HL-60/S4 (cell line): ENCODE results near the gene CACNG4.

Experiments
- in situ Hi-C: fragments of 300-500 bp; cut with MboI; formaldehyde crosslinking; loops from 2 replicates; pipeline ENCODE4 v1.14.3; 2022; ENCODE audit warnings: low sequenced_read_pairs

CACNG4 gene

DNA sequence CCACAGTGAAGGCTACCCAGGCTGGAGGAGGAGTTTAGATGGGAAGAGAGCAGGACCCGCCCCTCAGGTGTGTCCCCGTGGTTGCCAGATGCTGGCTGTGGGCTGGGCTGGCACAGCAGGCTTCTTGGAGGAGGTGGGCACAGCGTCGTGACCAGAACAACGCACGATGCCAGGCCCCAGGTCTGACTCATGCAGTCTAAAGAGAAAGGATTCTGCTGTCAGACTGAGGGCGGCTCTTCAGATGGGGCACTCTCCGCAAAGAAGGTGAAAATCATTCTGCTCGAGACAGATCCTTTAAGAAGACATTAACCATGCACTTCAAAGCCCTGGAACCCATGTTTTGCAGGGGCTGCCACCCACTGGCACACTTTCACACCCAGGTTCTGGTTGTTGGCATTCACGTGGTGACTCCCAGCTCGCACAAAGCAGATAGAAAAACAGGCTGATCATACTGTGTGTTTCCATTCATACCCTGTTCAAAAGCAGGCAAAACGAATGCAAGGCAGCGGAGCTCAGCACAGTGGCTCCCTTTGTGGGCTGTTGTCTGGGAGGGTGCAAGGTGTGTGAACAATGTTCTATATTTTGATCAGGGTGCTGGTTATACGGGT, 19.0 kb downstream of the CACNG4 start:
- in situ Hi-C loops: no loop called here

DNA sequence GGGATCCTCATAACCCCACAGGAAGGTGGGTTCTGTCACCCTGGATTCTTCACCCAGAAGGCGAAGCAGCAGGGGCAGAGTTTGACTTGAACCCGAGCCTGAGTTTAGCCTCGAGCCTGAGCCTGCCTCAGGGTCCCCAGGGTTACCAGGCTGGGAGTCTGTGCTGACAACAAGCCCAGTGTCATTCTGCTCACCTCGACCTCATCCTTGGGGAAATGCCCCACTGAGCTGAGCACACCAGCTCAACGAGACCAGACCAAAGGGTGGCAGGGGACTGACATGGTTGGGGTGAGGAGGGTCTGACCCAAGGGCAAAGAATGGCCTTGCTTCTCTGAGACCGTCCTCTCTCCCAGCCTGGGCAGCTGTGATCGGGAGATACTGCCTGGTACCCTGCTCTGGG, 20.2 kb downstream of the CACNG4 start:
- in situ Hi-C loops: no loop called here

DNA sequence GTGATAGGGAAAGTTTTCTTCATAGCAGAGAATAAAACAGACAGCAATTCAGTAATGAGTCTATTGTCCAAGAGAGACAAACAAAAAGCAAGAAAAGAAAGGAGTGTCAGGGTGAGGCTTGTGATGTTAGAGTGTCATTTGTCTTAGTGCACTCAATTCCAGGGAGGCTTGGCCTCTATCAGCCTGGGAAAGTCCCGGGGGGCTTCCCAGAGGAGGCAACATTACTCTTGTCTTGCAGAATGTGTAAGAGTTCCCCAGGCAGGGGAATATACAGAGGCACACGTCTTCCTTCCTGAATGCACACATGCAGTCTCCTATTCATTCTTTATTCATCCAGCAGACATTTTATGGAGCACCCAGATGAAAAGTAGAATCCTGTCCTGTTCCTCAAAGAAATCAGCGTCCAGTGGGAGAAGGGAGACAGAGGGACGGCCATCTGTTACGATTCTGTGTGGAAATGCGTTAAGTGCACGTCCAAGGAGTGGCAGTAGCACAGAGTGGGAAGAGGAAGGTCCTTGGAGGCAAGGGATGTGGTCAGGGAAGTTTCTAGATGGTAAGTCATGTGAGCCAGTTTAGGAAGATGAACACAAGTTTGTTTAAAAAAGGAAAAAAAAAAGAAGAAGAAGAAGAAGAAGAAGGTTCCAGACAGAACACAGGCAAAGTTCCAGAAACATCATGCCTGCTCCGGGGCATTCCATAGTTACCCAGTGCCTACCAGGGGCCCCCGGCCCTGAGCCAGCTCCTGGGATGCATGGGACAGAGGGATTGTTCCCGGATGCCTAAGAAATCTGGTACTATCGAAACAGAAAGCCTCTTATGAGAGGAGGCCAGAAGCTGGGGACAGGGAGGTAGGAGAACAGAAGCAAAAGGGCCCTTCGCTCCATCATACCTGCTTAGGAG, 21.1 kb downstream of the CACNG4 start:
- in situ Hi-C loops: no loop called here

DNA sequence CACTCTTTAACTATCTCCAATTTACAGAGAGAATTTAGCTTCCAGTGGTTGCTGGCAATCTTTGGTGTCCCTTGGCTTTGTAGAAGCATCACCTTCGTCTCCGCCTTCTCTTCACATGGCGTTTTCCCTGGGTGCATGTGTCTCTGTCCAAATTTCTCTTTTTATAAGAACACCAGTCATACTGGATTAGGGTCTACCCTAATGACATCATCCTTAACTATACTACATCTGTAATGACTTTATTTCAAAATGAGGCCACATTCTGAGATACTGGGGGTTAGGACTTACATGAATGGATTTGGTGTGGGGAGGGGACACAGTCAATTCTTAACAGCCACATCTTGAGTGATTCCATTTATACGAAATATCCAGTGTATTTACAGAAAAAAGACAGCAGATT, 22.2 kb downstream of the CACNG4 start:
- in situ Hi-C loops: no loop called here

DNA sequence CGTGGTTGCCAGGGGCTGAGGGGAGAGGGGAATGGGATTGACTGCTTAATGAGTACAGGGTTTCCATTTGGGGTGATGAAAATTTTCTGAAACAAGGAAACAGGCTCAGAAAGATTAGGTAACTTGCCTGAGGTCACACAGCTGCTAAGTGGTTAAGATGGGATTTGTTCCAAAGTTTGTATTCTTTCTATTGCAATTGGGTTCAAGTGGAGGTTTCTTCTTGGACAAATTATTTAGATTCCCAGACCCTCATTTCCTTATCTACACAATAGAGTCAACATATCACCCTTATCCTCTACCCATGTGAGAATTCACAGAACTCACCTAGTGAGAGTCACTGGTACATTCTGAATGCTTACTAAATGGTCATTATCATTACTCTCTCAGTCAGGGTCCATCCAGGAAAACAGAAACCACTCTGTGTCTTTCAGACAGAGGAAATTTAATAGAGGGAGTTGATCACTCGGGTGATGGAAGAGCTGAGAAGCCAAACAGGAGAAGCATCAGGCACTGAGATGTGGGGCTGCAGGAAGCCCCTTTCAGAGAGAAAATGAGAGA, 22.6 kb downstream of the CACNG4 start:
- in situ Hi-C loops: no loop called here

DNA sequence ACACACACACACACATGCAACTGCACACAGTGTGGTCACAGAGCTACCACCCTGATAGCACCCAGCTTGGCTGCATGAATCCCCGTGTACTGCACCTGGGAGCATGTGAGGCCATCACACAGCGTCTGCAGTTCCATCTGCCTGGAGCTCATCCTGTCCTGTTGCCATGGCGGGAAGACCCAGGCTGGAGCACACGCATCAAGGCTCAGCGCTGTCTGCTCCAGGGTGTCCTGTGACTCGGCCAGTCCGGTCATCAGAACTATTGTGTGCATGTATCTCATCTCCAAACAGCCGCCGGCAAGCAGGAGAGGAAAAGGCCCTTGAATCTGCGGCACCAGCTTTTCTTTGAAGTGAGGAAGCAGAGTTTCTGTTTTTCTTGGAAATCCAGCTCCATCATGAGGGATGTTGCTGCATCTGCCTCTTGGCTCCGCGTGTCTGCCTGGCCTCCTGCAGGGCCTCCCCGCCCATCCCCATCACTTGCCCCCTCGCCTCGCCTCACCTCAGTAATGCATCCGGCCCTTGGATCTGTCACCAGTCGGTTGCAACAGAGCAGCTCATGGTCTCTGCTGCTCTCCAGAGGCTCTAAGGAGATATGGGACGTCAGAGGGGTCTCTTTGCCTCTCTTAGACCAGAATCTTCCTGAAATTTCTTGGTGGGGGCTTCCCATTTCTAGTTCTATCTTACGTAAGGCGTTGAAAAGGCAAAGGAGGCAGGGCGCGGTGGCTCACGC, 23.7 kb downstream of the CACNG4 start:
- in situ Hi-C loops: no loop called here

DNA sequence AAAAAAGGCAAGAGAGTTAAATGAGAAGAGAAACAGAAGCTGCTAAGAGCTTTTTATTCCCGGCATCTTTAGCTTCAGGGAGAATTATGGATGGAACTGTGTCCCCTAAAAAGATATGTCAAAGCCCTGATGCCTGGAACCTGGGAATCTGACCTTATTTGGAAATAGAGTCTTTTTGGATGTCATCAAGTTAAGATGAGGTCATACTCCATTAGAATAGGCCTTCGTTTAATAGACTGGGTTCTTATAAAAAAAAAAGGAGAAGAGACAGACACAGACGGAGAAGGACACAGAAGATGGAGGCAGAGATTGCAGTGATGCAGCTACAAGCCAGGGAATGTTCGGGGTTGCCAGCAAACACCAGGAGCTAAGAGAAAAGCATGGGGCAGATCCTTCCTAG, 24.6 kb downstream of the CACNG4 start:
- in situ Hi-C loops: no loop called here

DNA sequence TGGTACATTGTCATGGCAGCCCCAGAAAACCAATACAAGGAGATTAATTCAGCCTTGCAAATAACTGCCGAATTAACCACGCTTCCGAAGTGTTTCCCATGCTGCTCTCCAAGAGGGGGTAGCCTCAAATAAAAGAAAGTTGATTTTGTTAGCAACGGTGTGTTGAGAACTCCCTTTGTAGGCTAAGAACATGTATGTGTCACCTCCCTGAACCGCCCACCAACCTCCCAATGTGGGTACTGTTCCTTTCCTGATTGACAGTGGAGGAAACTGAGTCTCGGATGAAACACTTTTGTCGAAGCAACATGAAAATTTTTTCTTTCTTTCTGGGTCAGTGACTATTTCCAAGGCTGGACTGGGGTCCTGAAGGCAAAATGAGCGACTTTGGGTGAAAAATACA, 25.1 kb downstream of the CACNG4 start:
- in situ Hi-C loops: no loop called here

DNA sequence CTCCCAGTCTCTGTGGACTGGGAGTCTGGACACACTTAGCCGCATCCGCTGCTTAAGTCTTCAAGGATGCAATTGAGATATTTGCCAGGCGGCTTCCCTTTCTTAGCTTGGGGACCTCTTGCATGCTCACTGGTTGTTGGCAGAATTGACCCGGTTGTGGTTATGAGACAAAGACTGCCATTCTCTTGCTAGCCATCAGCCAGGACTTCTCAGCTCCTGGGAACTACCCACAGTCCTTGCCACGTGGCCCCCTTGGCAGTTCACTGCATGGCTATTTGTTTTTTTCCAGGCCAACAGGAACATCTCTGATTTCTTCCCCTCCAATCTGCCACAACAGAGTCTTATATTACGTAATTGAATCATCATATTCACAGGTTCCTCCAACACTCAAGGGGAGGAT, 25.5 kb downstream of the CACNG4 start:
- in situ Hi-C loops: no loop called here

DNA sequence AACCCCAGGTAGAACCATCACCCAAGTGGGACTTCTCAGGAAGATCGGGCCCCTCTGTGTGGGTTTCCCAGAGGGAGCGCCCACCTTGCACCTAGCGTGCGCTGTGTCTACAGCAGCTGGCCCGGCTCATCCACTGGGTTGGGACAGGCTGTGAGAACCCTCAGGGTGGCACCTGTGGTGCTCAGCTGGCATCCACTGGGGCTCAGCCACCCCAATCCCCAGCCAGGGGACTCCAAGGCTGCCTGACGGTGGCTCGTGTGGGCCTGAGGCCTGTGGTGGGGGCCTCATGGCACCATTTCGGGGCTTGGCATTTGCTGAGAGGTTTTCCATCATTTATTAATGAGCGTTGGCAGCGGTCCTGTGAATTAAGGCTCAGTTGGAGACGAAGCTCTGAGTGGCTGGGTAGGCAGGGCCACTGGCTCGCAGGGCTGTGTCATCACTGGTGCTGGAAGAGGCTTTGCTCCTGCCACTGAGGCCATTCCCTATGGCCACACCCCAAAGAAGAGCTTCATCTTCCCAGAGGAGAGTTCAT, 28.5 kb downstream of the CACNG4 start:
- in situ Hi-C loops: no loop called here

DNA sequence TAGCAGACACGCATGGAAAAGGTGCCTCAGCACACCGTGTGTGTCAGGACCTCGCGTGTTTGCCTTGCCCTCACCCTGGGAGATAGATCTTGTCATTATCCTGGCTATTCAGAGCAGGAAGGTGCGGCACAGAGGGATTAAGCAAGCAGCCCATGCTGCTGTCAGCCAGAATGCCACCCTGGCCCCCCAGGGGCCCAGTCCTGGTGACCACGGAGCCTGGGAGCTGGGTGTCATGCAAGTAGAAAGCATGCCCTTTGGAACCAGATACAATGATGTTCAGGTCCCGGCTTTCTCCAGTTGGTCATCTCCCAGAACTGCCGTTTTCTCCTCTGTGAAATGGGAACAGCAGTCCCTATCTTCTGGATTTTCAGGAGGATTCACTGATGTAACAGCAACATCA, 29.9 kb downstream of the CACNG4 start:
- in situ Hi-C loops: no loop called here

DNA sequence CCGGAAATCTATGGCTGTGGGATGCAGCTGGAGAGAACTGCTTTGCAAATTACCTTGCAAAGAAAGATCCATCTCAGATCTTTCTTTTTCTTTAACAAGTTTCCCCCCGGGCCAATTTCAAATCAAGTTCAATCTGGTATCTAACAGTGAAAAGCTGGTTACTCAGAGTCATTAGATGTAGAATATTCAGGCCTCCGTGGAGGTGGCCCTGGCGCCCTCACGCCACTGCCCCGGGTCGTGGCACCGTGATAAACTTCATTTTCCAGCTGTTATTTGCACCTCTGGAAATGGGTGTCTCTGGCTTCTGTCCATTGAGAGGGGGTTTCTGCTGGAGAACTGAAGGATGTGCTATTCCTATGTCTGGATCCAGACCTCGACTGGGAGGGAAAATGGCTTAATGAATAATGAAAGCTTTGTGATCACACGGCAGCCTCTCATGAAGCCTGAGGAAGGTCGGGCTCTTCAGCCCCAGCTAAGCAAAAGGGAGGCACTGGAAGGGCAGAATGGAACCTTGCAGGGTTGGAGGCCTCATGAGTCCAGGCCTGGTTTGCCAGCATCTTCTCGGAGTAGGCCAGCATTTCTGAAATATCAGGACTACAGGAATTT, 30.5 kb downstream of the CACNG4 start:
- in situ Hi-C loops: no loop called here

DNA sequence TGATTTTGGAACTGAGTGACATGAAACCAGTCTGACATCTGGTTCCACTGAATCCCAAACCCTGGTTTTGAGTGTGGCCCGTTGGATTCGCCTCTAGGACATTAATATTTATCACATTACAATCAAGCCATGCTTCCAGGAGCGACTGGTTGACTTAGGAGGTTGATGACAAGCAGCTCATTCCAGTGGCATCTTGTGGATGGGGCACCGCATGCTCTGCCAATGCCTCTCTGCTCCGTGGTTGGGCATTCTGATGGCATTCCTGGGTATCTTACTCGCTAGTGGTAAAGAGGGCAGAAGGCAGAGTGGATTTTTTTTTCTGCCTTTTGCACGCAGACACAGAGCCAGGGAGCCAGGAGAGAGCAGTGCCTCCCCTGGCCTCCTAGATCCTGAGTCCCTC, 31.4 kb downstream of the CACNG4 start:
- in situ Hi-C loops: no loop called here

DNA sequence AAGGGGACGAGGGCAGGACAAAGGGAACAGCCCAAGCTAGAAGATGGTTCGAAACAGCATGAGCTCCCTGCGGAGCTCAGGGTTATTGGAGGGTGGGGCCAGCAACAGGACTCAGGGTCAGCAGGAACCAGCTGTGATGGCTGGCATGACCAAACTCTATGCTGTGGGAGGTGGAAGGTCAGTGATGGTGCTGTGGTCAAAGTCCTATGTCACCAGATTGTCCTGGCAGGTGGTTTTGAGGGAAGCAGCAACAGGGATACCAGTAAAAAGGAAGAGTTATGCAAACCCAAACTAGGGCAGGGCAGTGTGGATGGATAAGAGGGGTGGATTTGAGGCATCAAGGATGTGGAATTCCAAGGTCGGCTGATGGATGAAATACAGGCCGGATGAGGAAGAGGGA, 32.4 kb downstream of the CACNG4 start:
- in situ Hi-C loops: no loop called here

DNA sequence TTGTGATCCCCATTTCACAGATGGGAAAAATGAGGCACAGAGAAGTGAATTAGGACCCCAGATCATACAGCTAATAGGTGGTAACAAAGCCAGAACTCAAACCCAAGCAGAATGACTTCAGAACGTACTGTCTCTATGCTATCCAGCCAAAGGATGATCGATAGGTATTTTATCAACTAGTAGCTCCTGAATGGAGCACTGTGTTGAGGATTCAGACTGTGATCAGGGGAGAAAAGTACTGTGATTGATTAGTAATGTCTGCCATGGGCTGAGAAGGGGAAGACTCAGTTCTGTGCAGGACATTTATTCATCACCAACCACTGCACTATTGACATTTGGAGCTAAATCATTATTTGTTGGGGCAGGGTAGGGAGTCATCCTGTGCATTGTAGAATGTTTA, 38.7 kb downstream of the CACNG4 start:
- in situ Hi-C loops: no loop called here

DNA sequence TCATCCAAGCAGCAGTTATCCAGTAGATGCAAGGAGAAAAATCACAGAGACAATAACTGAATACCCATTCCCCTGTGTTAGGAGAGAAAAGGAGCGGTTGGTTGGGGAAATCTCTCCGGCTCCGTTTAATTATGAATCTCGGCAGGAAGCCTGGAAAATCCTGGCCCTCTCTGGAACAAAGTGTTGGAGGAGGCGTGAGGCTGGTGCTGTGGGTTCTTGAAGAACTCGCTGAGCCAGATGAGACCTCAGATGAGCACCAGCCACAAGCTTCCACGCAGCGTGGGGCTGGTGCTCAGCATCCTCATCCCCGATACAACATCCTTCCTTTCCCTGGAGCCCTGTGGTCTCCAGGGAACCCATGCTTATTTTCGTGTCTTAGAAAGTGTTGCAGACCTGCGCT, 39.7 kb downstream of the CACNG4 start:
- in situ Hi-C loops: no loop called here

DNA sequence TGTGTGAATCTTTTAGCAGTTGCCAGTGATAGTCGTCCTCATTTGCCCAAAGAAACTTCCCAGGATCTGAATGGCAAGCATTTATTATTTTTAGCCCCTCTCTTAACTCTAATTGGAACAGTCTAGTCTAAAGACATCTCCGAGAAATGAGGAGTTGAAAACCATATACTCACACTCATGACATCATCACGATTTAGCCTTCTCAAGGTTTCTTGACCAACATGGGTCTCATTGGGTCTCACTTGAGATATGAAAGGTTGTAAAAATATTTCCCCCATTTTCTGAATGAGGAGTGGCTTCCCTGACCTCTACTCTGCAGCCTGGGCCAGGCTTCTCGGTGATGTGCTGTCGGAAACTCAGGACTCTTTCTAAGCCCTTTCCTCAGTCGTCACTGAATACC, 42.8 kb downstream of the CACNG4 start:
- in situ Hi-C loops: no loop called here

DNA sequence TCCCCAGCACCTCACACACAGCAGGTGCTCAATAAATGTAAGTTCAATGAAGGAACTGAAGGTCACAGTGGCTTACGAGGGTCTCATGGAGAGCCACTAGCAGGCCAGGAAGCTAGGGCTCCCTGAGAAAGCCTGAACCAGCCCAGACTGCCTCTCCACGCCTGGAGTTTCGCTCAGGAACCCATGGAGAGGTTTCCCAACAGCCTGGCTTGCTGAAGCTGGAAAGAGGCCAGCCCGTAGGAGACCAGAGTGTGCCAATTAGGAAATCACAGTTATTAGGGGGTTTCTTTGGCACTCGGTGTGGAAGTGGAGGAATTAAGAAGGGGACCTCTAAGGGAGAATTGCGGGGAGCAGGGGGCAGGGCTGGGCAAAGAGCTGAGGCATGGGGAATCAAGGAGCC, 43.6 kb downstream of the CACNG4 start:
- in situ Hi-C loops: no loop called here

DNA sequence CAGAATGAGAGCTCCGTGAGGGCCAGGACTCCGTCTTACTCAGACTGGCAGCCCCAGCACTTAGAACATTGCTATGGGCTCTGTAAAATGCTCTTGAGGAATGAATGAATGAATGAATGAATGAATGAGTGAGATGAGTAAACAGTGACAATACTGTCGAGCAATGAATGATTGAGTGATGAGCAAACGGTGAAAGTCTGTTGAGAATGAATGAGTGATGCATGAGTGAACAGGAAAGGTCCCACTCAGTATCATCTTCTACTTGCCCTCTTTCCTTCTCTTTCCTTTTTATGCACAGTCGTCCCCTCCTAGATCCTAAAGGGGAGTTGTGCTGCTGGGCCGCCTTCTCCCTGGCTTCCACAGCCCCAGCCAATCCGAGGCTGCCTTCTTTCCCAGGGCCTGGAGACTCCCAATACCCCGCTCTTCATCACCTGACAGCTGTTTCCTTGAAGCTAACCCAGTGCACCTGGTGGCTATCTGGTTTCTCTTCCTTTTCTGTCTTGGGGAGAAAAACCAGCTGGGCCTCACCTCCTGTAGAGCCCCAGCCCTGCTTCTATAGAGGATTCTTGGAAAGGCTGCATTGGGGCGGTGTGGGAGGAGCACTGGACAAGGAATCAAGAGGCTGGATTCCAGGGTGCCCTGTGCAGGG, 47.1 kb downstream of the CACNG4 start:
- in situ Hi-C loops: no loop called here

DNA sequence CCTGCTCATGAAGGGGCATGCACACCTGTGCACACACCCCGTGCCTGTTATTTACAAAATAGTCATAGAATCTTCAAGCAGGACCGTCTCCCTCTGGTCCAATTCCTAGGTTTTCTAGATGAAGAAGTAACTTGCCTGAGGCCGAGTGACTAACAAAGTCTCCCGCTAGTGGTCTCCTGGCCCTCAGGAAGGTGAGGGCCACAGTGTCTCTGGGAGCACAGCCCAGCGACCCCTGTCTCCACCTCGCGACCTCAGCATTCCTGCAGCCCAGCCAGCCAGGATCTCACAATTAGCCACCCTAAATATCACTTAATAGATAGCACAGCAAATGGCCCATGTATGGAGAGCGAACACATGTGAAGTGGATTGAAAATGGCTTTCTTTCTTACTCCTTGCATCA, 49.4 kb downstream of the CACNG4 start:
- in situ Hi-C loops: no loop called here
